Measurements from ENCODE around the gene TMEM52B. TPM values are rescaled to one million over a fixed set of nuclear protein-coding genes. Genes with fewer than 3 reads are reported as not detected.

Gene TMEM52B
- total RNA-seq, 1 experiment from 2014 or later = not detected

GRCh38 chr12:10169104-10169503, 9.7 kb upstream of the TMEM52B start:
- no TSS peak for BruUV-seq (replicated peaks)
- TF ChIP-seq POLR2AphosphoS5 (IDR thresholded peaks at IDR 0.05; ENCODE audit: low read depth, low read length) (no peak), CTCF (IDR thresholded peaks at IDR 0.05) (no peak), TCF7L2 (IDR thresholded peaks at IDR 0.05; ENCODE audit: low read depth, low read length) (no peak), SIN3A (IDR thresholded peaks at IDR 0.05; ENCODE audit: borderline replicate concordance, insufficient read depth, low read depth, low read length) (no peak)
- TF ChIP-seq, protein P1, sequence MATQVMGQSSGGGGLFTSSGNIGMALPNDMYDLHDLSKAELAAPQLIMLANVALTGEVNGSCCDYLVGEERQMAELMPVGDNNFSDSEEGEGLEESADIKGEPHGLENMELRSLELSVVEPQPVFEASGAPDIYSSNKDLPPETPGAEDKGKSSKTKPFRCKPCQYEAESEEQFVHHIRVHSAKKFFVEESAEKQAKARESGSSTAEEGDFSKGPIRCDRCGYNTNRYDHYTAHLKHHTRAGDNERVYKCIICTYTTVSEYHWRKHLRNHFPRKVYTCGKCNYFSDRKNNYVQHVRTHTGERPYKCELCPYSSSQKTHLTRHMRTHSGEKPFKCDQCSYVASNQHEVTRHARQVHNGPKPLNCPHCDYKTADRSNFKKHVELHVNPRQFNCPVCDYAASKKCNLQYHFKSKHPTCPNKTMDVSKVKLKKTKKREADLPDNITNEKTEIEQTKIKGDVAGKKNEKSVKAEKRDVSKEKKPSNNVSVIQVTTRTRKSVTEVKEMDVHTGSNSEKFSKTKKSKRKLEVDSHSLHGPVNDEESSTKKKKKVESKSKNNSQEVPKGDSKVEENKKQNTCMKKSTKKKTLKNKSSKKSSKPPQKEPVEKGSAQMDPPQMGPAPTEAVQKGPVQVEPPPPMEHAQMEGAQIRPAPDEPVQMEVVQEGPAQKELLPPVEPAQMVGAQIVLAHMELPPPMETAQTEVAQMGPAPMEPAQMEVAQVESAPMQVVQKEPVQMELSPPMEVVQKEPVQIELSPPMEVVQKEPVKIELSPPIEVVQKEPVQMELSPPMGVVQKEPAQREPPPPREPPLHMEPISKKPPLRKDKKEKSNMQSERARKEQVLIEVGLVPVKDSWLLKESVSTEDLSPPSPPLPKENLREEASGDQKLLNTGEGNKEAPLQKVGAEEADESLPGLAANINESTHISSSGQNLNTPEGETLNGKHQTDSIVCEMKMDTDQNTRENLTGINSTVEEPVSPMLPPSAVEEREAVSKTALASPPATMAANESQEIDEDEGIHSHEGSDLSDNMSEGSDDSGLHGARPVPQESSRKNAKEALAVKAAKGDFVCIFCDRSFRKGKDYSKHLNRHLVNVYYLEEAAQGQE (IDR thresholded peaks at IDR 0.05; ENCODE audit: insufficient read depth in 1 of 2, low read depth in 2 of 2, low read length in 1 of 2) = no peak
- peak overlapping the region; percentile 75 for H3K27ac ChIP-seq (ENCODE audit: low read length)
- H3K36me3 ChIP-seq (ENCODE audit: control insufficient read depth, insufficient read depth, low read length) = no peaks in the 10 kb centered on the region
- ATAC-seq (peak; percentile 83), DNase-seq (ENCODE audit: low read depth, low spot score) (no peak)
- no peaks in the 10 kb centered on the region for H3K27me3 ChIP-seq (ENCODE audit: control insufficient read depth, insufficient read depth, low read length)
- H3K4me3 ChIP-seq (ENCODE audit: low read depth in 2 of 2, low read length in 2 of 2) = no peak overlapping the region
- no peaks in the 10 kb centered on the region for H3K9me3 ChIP-seq (ENCODE audit: control insufficient read depth, insufficient read depth, low read depth, low read length)
- ChIA-PET POLR2A (interaction anchor here (0.8 kb wide), 1 partner anchor 43 kb away, joined by 4 read pairs; no protein-coding TSS in a partner anchor), CTCF (no interaction called here)
- in situ Hi-C loops (cut with HindIII; ENCODE audit: low pct_unique_long_range_greater_than_20kb, low sequenced_read_pairs) = no loop called here
- peaks cover 10% of the 10 kb centered on the region for H3K4me1 ChIP-seq (ENCODE audit: control insufficient read depth, insufficient read depth, low read length)
- intact Hi-C loops (cut with micrococcal nuclease; ENCODE audit: unreplicated experiment) = no loop called here

DNA sequence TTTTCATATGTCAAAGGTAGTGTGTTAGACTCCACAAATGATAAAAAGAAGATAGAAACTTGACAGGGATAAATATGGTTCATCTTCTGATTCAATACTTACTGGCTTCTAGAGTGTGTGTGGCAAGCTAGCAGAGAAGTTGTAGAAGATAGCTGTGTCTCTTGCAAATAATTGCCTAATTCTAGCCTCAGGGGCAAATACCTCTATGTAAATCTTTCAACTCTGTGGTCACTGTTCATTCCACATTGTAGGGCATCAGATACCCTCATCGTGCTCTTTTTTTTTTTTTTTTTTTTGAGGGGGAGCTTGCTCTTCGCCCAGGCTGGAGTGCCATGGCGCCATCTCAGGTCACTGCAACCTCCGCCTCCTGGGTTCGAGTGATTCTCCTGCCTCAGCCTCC, 8.6 kb upstream of the TMEM52B start:
- ATAC-seq (no peak), DNase-seq (ENCODE audit: low read depth, low spot score) (no peak)
- Histone ChIP-seq H3K27ac (ENCODE audit: low read length) (peak overlapping the region; percentile 75; the same call in 1 of the 2 replicates), H3K4me1 (ENCODE audit: control insufficient read depth, insufficient read depth, low read length) (peaks cover 10% of the 10 kb centered on the region), H3K4me3 (ENCODE audit: low read depth in 2 of 2, low read length in 2 of 2) (no peak overlapping the region), H3K27me3 (ENCODE audit: control insufficient read depth, insufficient read depth, low read length) (no peaks in the 10 kb centered on the region), H3K36me3 (ENCODE audit: control insufficient read depth, insufficient read depth, low read length) (no peaks in the 10 kb centered on the region), H3K9me3 (ENCODE audit: control insufficient read depth, insufficient read depth, low read depth, low read length) (no peaks in the 10 kb centered on the region)
- intact Hi-C loops (cut with micrococcal nuclease; ENCODE audit: unreplicated experiment) = no loop called here
- in situ Hi-C loops (cut with HindIII; ENCODE audit: low pct_unique_long_range_greater_than_20kb, low sequenced_read_pairs) = no loop called here
- CTCF ChIA-PET = interaction anchor here (0.6 kb wide), 1 partner anchor 344 kb away, joined by 5 read pairs; no protein-coding TSS in a partner anchor
- POLR2A ChIA-PET = no interaction called here
- BruUV-seq (replicated peaks) = no TSS peak
- TF ChIP-seq POLR2AphosphoS5 (IDR thresholded peaks at IDR 0.05; ENCODE audit: low read depth, low read length) (no peak), SIN3A (IDR thresholded peaks at IDR 0.05; ENCODE audit: borderline replicate concordance, insufficient read depth, low read depth, low read length) (no peak), CTCF (IDR thresholded peaks at IDR 0.05) (no peak), TCF7L2 (IDR thresholded peaks at IDR 0.05; ENCODE audit: low read depth, low read length) (no peak)
- TF ChIP-seq, protein P1 (IDR thresholded peaks at IDR 0.05; ENCODE audit: insufficient read depth in 1 of 2, low read depth in 2 of 2, low read length in 1 of 2) = no peak
